HEK293T (cell line): ENCODE data around the gene GRAMD1B.

Experiments used
- CTCF ChIA-PET: fragments of 350-600 bp; formaldehyde crosslinking; extraction: SDS; loops from one replicate; lab custom pipeline; 2021; ENCODE audit warnings: antibody characterized with exemption, inconsistent platforms; lab: Yijun Ruan, JAX
- POLR2A ChIA-PET: fragments of 350-600 bp; formaldehyde crosslinking; extraction: SDS; loops from one replicate; lab custom pipeline; 2020; ENCODE audit warnings: antibody characterized with exemption, inconsistent platforms; lab: Yijun Ruan, JAX
- DNase-seq: peaks from one replicate; pipeline ENCODE4 v3.0.0; 2012; ENCODE audit warnings: mixed read lengths; ENCODE audit errors: extremely low spot score
- ARNT ChIP-seq: fragments of 450-650 bp; IDR thresholded peaks from 2 replicates; pipeline ENCODE4 v1.6.1; 2017; ENCODE audit warnings: mild to moderate bottlenecking
- BHLHE40 ChIP-seq: fragments of 450-650 bp; IDR thresholded peaks from 2 replicates; pipeline ENCODE4 v1.6.1; 2016; ENCODE audit warnings: mild to moderate bottlenecking, moderate library complexity, borderline replicate concordance
- CTBP1 ChIP-seq: fragments of 450-650 bp; IDR thresholded peaks from 2 replicates; pipeline ENCODE4 v1.6.1; 2016; ENCODE audit warnings: borderline replicate concordance
- ELF4 ChIP-seq: fragments of 450-650 bp; IDR thresholded peaks from 2 replicates; pipeline ENCODE4 v1.6.1; 2017; ENCODE audit warnings: antibody characterized with exemption
- FOXA1 ChIP-seq: fragments of 450-650 bp; IDR thresholded peaks from 2 replicates; pipeline ENCODE4 v1.6.1; 2016; ENCODE audit warnings: mild to moderate bottlenecking
- FOXK2 ChIP-seq: fragments of 450-650 bp; IDR thresholded peaks from 2 replicates; pipeline ENCODE4 v1.6.1; 2016; ENCODE audit warnings: mild to moderate bottlenecking
- FOXM1 ChIP-seq: fragments of 450-650 bp; IDR thresholded peaks from 2 replicates; pipeline ENCODE4 v1.6.1; 2017; ENCODE audit warnings: mild to moderate bottlenecking, borderline replicate concordance
- HDGF ChIP-seq: fragments of 450-650 bp; IDR thresholded peaks from 2 replicates; pipeline ENCODE4 v1.6.1; 2017; ENCODE audit warnings: antibody characterized with exemption, borderline replicate concordance
- L3MBTL2 ChIP-seq: fragments of 450-650 bp; conservative IDR thresholded peaks from 2 replicates; pipeline ENCODE4 v1.6.1; 2016; ENCODE audit warnings: mild to moderate bottlenecking
- LEF1 ChIP-seq: fragments of 450-650 bp; IDR thresholded peaks from 2 replicates; pipeline ENCODE4 v1.6.1; 2017; ENCODE audit warnings: mild to moderate bottlenecking, borderline replicate concordance
- NFRKB ChIP-seq: fragments of 450-650 bp; IDR thresholded peaks from 2 replicates; pipeline ENCODE4 v1.6.1; 2016; ENCODE audit warnings: mild to moderate bottlenecking, moderate library complexity
- SP1 ChIP-seq: fragments of 450-650 bp; IDR thresholded peaks from 2 replicates; pipeline ENCODE4 v1.6.1; 2017
- SUZ12 ChIP-seq: fragments of 450-650 bp; IDR thresholded peaks from 2 replicates; pipeline ENCODE4 v1.6.1; 2016; ENCODE audit warnings: mild to moderate bottlenecking
- TARDBP ChIP-seq: fragments of 450-650 bp; IDR thresholded peaks from 2 replicates; pipeline ENCODE4 v1.6.1; 2016
- ZNF384 ChIP-seq: fragments of 450-650 bp; IDR thresholded peaks from 2 replicates; pipeline ENCODE4 v1.6.1; 2016
- TF ChIP-seq, protein P1 (sequence below): fragments of 450-650 bp; IDR thresholded peaks from 2 replicates; pipeline ENCODE4 v1.6.1; 2016

Gene GRAMD1B

GRCh38 chr11:123575441-123575840, 145.4 kb downstream of the GRAMD1B start:
- TF ChIP-seq TARDBP, result no peak
- TF ChIP-seq BHLHE40, result no peak
- no peak for TF ChIP-seq ELF4
- no peak for TF ChIP-seq FOXK2
- TF ChIP-seq CTBP1, result no peak
- no peak for TF ChIP-seq ARNT
- no peak for TF ChIP-seq SP1
- TF ChIP-seq HDGF, result no peak
- TF ChIP-seq ZNF384, result no peak
- no peak for TF ChIP-seq NFRKB
- no peak for TF ChIP-seq FOXM1
- no peak for TF ChIP-seq FOXA1
- no peak for TF ChIP-seq LEF1
- TF ChIP-seq L3MBTL2, result no peak
- TF ChIP-seq, protein P1, sequence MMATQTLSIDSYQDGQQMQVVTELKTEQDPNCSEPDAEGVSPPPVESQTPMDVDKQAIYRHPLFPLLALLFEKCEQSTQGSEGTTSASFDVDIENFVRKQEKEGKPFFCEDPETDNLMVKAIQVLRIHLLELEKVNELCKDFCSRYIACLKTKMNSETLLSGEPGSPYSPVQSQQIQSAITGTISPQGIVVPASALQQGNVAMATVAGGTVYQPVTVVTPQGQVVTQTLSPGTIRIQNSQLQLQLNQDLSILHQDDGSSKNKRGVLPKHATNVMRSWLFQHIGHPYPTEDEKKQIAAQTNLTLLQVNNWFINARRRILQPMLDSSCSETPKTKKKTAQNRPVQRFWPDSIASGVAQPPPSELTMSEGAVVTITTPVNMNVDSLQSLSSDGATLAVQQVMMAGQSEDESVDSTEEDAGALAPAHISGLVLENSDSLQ, result no peak
- TF ChIP-seq SUZ12, result no peak
- ChIA-PET CTCF (interaction anchor here (1.3 kb wide), 1 partner anchor 58 kb away, joined by 5 read pairs; no protein-coding TSS in a partner anchor), POLR2A (no interaction called here)
- no peak for DNase-seq

DNA sequence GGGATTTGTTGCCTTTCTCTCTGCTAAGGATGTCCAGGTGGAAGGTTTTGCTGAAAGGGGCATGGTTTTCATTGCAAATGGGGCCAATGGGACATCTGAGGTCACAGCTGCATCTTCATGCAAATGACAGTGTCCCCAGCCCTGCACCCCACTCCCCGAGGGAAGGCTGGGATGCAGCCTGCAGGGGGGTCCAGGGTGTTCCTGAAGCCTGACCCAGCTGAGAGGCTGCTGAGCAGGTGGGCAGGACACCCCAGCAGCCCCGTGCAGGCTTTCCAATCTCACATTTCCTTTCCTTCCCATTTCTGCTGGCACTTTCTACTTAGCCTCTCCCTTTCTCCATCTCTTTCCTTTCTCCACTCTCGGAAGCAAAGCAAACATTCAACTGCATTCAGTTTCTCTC, 146.0 kb downstream of the GRAMD1B start:
- POLR2A ChIA-PET, result no interaction called here
- CTCF ChIA-PET, result interaction anchor here (0.8 to 1.5 kb wide), 6 partner anchors 10 to 169 kb away, joined by 3 to 9 read pairs (median 5); no protein-coding TSS in a partner anchor
- TF ChIP-seq NFRKB (no peak), FOXA1 (no peak)
- TF ChIP-seq, protein P1, result no peak
- no peak for DNase-seq

DNA sequence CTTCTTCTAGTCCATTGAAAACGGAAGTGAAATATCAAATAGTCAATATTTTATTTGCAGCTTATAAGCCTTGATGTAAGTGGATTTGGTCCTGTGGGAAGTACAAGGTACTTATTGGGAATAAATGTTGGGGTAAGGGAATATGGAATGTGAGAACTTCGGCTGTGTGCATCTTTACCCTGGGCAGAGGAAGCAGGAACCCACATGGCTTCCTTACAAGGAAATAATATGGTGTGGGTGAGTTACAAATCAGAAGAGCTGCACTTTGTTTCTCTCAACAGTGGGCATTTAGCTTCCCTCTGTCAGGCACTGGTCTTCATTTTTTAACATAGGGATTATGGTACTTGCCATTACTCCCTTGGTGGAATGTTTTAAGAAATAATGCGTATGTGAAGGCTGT, 146.4 kb downstream of the GRAMD1B start:
- POLR2A ChIA-PET, result interaction anchor here (1.1 kb wide), 1 partner anchor 15 kb away, joined by 3 read pairs; no protein-coding TSS in a partner anchor
- no peak for TF ChIP-seq FOXM1
- TF ChIP-seq SP1, result no peak
- CTCF ChIA-PET, result interaction anchor here (0.7 to 1.5 kb wide), 9 partner anchors 10 to 169 kb away, joined by 3 to 9 read pairs (median 4); no protein-coding TSS in a partner anchor
- no peak for DNase-seq

GRCh38 chr11:123577081-123577598, 147.1 kb downstream of the GRAMD1B start:
- TF ChIP-seq FOXA1, result no peak
- no peak for TF ChIP-seq SP1
- TF ChIP-seq HDGF, result no peak
- no peak for TF ChIP-seq CTBP1
- no peak for TF ChIP-seq TARDBP
- no peak for TF ChIP-seq SUZ12
- TF ChIP-seq LEF1, result no peak
- no peak for TF ChIP-seq NFRKB
- TF ChIP-seq L3MBTL2, result no peak
- no peak for TF ChIP-seq ZNF384
- no peak for TF ChIP-seq ELF4
- TF ChIP-seq BHLHE40, result no peak
- TF ChIP-seq, protein P1, result no peak
- ChIA-PET POLR2A (interaction anchor here (1.1 kb wide), 1 partner anchor 16 kb away, joined by 3 read pairs; no protein-coding TSS in a partner anchor), CTCF (interaction anchor here (0.7 to 1.5 kb wide), 7 partner anchors 16 to 170 kb away, joined by 3 to 9 read pairs (median 4); no protein-coding TSS in a partner anchor)
- DNase-seq, result peak; percentile 81

GRCh38 chr11:123578778-123579481, 148.9 kb downstream of the GRAMD1B start:
- CTCF ChIA-PET, result interaction anchor here (1.4 kb wide), 1 partner anchor 171 kb away, joined by 7 read pairs; no protein-coding TSS in a partner anchor
- POLR2A ChIA-PET, result no interaction called here
- TF ChIP-seq TARDBP, result no peak
- DNase-seq, result no peak

GRCh38 chr11:123579482-123579812, 149.4 kb downstream of the GRAMD1B start:
- ChIA-PET CTCF (interaction anchor here (1.0 to 1.8 kb wide), 5 partner anchors 9 to 172 kb away, joined by 3 to 7 read pairs (median 5); no protein-coding TSS in a partner anchor), POLR2A (no interaction called here)
- TF ChIP-seq HDGF (no peak), TARDBP (no peak)
- no peak for DNase-seq

DNA sequence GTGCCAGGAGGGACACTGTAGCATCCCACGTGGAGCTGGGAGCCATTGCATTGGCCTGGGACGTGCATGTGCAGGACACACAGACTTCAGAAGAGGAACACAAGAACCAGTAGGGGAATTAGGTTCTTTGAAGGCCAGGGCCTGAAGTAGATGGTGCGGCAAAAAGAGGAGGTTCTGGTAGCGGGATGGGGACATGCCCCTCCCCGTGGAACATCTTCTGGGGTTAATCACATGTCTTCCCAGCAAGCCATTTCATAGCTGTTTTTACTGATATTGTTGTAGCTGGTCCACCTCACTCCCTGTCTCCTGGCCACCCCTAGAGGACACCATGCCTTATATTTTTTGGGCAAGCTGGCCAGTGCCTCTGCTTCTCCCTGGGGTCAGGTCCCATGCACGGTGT, 150.1 kb downstream of the GRAMD1B start:
- POLR2A ChIA-PET, result no interaction called here
- no peak for TF ChIP-seq ZNF384
- TF ChIP-seq BHLHE40, result no peak
- no peak for TF ChIP-seq FOXM1
- TF ChIP-seq CTBP1, result no peak
- no peak for TF ChIP-seq HDGF
- TF ChIP-seq SP1, result no peak
- no peak for TF ChIP-seq ARNT
- no peak for TF ChIP-seq NFRKB
- no peak for TF ChIP-seq FOXA1
- no peak for TF ChIP-seq ELF4
- TF ChIP-seq L3MBTL2, result no peak
- no peak for TF ChIP-seq LEF1
- TF ChIP-seq FOXK2, result no peak
- no peak for TF ChIP-seq SUZ12
- TF ChIP-seq, protein P1, result no peak
- TF ChIP-seq TARDBP, result no peak
- DNase-seq, result no peak
- CTCF ChIA-PET, result interaction anchor here (0.5 to 1.8 kb wide), 18 partner anchors 8 to 173 kb away, joined by 3 to 10 read pairs (median 4); no protein-coding TSS in a partner anchor
